ENCODE measurements around the gene PTPRF.
"Not testable (repeated sequence)": the region's sequence is repeated elsewhere in the genome, so short reads cannot be mapped to it uniquely, and the experiment has no call there.

The PTPRF gene

DNA sequence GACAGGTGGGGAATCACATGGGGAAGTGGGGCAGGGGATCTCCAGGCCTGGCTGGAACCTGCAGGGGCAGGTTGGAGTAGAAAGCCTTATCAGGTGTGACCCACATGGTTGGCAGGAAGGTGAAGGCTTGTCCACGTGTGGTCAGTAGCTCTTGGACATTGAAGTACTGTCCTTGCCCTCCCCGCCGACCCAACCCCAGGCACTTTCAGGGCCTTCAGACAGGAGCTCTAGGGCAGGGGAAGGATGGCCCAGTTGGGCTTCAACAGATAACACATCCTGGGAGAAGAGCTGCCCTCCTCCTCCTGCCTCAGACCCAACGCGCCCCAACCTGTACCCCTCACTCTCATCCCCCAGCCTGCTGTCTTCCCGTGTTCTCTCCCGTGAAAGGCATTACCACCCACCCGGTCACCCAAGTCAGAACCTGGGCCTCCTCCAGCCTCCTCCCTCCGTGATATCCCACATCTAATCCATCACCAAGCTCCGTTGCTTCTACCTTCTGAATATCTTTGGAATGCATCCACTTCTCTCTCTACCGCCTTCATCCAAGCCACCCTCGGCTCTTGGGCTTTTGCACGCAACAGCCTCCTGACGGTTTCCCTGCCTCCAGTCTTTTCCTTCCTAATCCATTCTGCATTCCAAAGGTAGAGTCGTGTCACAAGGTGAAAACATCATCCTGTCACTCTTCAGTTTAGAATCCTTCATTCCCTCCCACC lies 15.9 kb downstream of the PTPRF start:
- TF ChIP-seq, protein P1, sequence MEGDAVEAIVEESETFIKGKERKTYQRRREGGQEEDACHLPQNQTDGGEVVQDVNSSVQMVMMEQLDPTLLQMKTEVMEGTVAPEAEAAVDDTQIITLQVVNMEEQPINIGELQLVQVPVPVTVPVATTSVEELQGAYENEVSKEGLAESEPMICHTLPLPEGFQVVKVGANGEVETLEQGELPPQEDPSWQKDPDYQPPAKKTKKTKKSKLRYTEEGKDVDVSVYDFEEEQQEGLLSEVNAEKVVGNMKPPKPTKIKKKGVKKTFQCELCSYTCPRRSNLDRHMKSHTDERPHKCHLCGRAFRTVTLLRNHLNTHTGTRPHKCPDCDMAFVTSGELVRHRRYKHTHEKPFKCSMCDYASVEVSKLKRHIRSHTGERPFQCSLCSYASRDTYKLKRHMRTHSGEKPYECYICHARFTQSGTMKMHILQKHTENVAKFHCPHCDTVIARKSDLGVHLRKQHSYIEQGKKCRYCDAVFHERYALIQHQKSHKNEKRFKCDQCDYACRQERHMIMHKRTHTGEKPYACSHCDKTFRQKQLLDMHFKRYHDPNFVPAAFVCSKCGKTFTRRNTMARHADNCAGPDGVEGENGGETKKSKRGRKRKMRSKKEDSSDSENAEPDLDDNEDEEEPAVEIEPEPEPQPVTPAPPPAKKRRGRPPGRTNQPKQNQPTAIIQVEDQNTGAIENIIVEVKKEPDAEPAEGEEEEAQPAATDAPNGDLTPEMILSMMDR (IDR thresholded peaks at IDR 0.05; ENCODE audit: low read depth, low read length, missing control alignments) = no peak
- DNase-seq (ENCODE audit: extremely low read depth, low read depth) = no peak
- no peak overlapping the region for H3K4me3 ChIP-seq (replicated peaks; ENCODE audit: low read depth, low read length)

DNA sequence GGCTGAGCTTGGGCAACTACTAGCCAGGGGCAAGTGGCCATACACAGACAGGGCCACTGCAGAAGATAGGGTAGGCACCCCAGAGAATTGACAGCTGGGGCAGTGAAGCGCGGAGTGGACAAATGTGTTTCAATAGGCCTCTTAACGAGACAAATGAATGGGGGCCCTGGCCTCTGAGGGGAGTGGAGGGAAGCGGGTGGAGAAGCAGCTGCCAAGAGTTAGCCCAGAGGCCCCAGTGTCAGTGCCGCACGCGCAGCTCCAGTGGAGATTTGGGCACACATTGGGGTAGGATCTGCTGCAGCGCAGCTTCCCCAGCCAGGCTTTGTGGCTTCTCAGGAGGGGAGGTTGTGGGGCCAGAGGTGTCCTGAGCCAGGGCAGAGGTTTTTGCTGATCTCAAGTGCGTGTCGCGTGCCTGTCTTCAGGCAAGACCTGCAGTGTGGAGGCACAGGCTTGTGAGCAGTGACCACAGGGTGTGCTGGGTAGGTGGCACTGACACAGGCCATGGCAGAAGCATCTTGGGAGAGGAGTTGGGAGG lies 16.9 kb downstream of the PTPRF start:
- no peak for DNase-seq (ENCODE audit: extremely low read depth, low read depth)
- TF ChIP-seq, protein P1 (IDR thresholded peaks at IDR 0.05; ENCODE audit: low read depth, low read length, missing control alignments) = no peak

DNA sequence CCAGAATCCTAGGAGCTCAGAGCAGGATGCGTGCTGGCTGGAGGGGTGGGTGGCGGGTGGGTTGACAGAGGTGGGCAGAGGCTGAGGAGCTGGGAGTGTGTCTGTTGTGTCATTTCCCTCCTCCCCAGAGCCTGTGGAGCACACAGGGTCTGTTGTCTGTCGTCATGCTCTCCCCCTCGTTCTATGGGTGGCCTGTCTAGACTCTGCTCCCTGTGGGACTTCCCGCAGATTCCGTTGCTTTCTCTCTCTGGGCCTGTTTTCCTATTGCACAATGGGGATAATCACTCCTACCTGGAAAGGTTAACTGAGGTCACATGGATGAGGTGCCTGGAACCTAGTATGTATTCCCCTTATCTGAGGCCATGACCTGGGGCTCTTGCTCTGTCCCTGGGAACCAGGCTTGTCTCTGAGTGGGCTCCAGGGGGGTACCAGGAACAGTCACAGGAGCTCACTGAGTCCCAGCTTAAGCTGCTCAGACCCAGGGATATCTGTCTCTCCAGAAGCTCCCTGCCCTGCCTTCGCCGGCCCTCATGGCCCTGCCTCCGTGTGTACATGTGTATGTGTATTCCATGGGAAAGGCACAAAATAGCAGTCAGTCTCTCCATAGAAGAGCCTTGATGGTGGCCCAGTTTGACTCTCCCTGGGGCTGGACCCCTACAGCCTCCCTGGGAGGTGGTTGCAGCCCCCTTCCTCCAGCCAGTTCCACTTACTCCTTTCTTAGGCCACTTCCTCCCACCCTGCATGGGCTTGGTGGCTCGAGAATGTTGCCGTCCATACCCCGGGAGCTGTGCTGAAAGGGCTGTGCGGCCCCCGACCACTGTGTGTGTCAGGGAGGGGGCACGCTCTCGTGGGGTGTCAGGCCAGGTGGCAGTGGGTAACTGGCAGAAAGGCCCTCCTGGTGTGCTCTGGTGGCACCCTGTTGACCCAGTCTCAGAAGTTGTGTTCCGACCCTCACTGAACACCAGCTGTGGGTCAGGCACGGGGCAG lies 17.9 kb downstream of the PTPRF start:
- H3K4me3 ChIP-seq (replicated peaks; ENCODE audit: low read depth, low read length) = no peak overlapping the region
- no peak for DNase-seq (ENCODE audit: extremely low read depth, low read depth)
- TF ChIP-seq, protein P1 (IDR thresholded peaks at IDR 0.05; ENCODE audit: low read depth, low read length, missing control alignments) = no peak

More for the DNA sequence above, 16.9 kb downstream of the PTPRF start:
- H3K4me3 ChIP-seq (replicated peaks; ENCODE audit: low read depth, low read length) = no peak overlapping the region

DNA sequence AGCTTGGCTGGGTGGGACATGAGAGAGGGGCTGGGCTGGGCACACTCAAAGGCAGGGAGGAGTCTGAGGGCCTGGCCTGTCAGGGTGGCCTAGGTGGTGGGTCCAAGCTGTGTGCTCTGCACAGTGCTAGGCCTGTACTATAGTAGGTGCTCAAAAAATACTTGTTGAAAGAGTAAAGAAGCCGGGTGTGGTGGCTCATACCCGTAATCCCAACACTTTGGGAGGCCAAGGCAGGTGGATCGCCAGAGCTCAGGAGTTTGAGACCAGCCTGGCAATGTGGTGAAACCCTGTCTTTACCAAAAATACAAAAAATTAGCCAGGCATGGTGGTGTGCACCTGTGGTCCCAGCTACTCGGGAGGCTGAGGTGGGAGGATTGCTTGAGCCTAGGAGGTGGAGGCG lies 18.7 kb downstream of the PTPRF start:
- DNase-seq (ENCODE audit: extremely low read depth, low read depth); H3K4me3 ChIP-seq (replicated peaks; ENCODE audit: low read depth, low read length): not testable (repeated sequence)

DNA sequence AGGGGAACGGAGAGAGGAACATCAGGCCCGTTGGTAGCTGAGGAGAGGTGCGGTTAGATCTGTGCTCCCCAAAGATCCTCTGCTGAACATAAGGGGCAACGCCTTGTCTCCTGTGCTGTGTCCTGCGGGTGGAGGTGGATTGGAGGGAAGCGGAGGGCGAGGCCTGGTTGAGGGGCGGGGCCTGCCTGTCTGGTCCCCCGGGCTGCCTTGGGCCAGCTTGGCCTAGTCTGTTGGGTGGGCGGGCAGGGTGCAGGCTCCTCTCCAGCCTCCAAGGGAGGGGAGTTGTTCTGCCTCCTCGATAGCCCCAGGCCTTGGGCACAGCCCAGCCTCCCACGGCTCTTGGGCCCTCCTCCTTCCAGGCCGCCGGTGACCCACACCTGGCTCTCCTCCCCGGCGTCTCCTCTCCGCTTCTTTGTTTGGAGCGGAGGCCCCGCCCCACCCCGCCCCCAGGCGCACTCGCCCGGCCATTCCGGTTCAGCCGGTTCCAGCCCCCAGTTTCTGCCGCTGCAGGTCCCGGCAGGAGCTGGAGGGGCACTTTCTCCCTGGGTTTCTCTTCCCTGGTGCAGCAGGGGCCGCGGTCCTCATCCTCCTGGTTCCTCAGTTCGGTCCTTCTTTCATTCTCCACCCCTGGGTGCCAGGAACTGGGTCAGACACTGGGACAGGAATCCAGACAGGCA lies 19.4 kb downstream of the PTPRF start:
- TF ChIP-seq, protein P1 (IDR thresholded peaks at IDR 0.05; ENCODE audit: low read depth, low read length, missing control alignments) = no peak
- no peak overlapping the region for H3K4me3 ChIP-seq (replicated peaks; ENCODE audit: low read depth, low read length)
- DNase-seq (ENCODE audit: extremely low read depth, low read depth) = no peak

DNA sequence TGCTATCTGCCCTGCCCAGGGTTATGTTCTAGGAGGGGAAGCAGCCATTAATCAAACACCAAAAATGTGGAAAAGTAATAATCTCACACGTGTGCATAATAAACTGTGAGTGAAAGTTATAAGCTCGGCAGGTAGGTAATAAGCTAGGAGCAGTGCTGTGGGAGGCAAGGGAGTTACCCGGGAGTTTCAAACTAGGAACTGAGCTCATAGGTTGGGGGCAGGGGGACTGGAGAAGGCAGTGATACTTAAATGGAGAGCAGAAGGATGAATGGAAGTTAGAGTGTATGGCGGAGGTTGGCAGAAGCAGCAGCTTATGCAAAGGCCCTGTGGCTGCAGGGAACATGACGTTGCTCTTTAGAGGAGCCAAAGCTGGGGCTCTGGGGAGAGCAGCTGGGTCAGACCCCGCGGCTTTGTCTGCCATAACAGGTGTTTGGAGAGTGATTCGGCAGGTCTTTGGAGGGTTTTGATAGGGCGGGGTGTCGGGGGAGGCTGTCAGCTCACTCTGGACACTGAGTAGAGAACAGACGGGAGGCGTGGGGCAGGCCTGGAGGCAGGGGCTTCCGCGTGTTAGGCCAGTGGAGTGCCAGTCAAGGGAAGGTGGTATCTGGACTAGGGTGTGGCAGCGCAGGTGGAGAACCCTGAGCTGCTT lies 20.0 kb downstream of the PTPRF start:
- H3K4me3 ChIP-seq (replicated peaks; ENCODE audit: low read depth, low read length) = no peak overlapping the region
- TF ChIP-seq, protein P1 (IDR thresholded peaks at IDR 0.05; ENCODE audit: low read depth, low read length, missing control alignments) = no peak
- no peak for DNase-seq (ENCODE audit: extremely low read depth, low read depth)

Measured in HFF-Myc (cell line).